H1 (cell line): ENCODE measurements around the gene SPEN. TPM values are rescaled to one million over a fixed set of nuclear protein-coding genes. Genes with fewer than 3 reads are reported as not detected.

ENCODE experiments used
- CTCF ChIA-PET: fragments of 300-600 bp; sonication (Branson Sonifier 250); formaldehyde crosslinking; loops from one replicate; lab custom pipeline; 2021; ENCODE audit not compliant: partially characterized antibody; lab: Charles Lee
- POLR2A ChIA-PET: fragments of 300-600 bp; sonication (Branson Sonifier 250); formaldehyde crosslinking; loops from one replicate; lab custom pipeline; 2021; ENCODE audit warnings: inconsistent platforms; ENCODE audit not compliant: partially characterized antibody; lab: Charles Lee
- DNase-seq, 2 experiments: peaks; one replicate each; pipeline versions ENCODE4 v3.0.0 to v3.0.0-alpha.2; 2010 to 2022; ENCODE audit warnings: low spot score in 2 of 2, low read depth in 1 of 2, mixed read lengths in 1 of 2
- FAIRE-seq: peaks from 2 replicates; lab custom pipeline; 2011; peaks lifted over from hg19 to GRCh38; lab: Jason Lieb, UNC
- H2AFZ ChIP-seq: 2 replicates; pipeline ENCODE4 v1.8.1; 2012; ENCODE audit warnings: low read length, inconsistent platforms
- H2AK5ac ChIP-seq: 2 replicates; pipeline ENCODE4 v1.6.1; 2013; ENCODE audit warnings: low read depth, low read length
- H2BK120ac ChIP-seq: replicated peaks from 2 replicates; pipeline ENCODE3; 2013; ENCODE audit warnings: low read depth, low read length, inconsistent platforms
- H2BK12ac ChIP-seq: 2 replicates; pipeline ENCODE4 v1.6.1; 2013; ENCODE audit warnings: low read depth, low read length
- H2BK15ac ChIP-seq: 2 replicates; pipeline ENCODE4 v1.6.1; 2013; ENCODE audit warnings: low read length
- H2BK20ac ChIP-seq: 2 replicates; pipeline ENCODE4 v1.6.1; 2013; ENCODE audit warnings: low read length
- H2BK5ac ChIP-seq: 2 replicates; pipeline ENCODE4 v1.6.1; 2013; ENCODE audit warnings: low read depth, low read length
- H3K14ac ChIP-seq: 2 replicates; pipeline ENCODE4 v1.6.1; 2013; ENCODE audit warnings: inconsistent platforms; ENCODE audit not compliant: insufficient read length
- H3K18ac ChIP-seq: 2 replicates; pipeline ENCODE4 v1.6.1; 2013; ENCODE audit warnings: low read length; ENCODE audit errors: extremely low read depth
- H3K23ac ChIP-seq: 2 replicates; pipeline ENCODE4 v1.6.1; 2013; ENCODE audit warnings: inconsistent platforms; ENCODE audit not compliant: insufficient read length
- H3K23me2 ChIP-seq: 2 replicates; pipeline ENCODE4 v1.6.1; 2013; ENCODE audit warnings: low read depth, low read length
- H3K27ac ChIP-seq: 2 replicates; pipeline ENCODE4 v1.6.1; 2011; ENCODE audit warnings: low read depth, low read length, inconsistent platforms
- H3K27me3 ChIP-seq, 4 experiments: replicated peaks in 1 of 4; 1 replicate in 1 of 4; 2 replicates in 3 of 4; pipeline versions ENCODE4 v1.6.1 to v1.8.1; 2011 to 2013; ENCODE audit warnings: low read length in 3 of 4, mild to moderate bottlenecking in 3 of 4, inconsistent platforms in 2 of 4, mixed read lengths in 2 of 4, moderate library complexity in 1 of 4; ENCODE audit not compliant: control insufficient read depth in 3 of 4, insufficient read depth in 3 of 4; ENCODE audit errors: extremely low read depth in 1 of 4
- H3K36me3 ChIP-seq, 4 experiments: 2 replicates each; pipeline versions ENCODE4 v1.6.1 to v1.8.1; 2011 to 2013; ENCODE audit warnings: mild to moderate bottlenecking in 4 of 4, low read length in 3 of 4, moderate library complexity in 2 of 4, control low read depth in 1 of 4, inconsistent platforms in 1 of 4; ENCODE audit not compliant: insufficient read depth in 4 of 4, control insufficient read depth in 2 of 4
- H3K4ac ChIP-seq: replicated peaks from 2 replicates; pipeline ENCODE3; 2013; ENCODE audit warnings: low read length, low read depth, mixed read lengths, inconsistent platforms; ENCODE audit not compliant: insufficient read length
- H3K4me1 ChIP-seq, 4 experiments: replicated peaks in 1 of 4; 1 replicate in 1 of 4; 2 replicates in 3 of 4; pipeline versions ENCODE4 v1.6.1 to v1.8.1; 2011 to 2013; ENCODE audit warnings: low read length in 3 of 4, inconsistent platforms in 2 of 4, mixed read lengths in 1 of 4; ENCODE audit not compliant: insufficient read depth in 4 of 4, control insufficient read depth in 3 of 4
- H3K4me2 ChIP-seq, 2 experiments: 2 replicates each; pipeline versions ENCODE4 v1.6.1 to v1.8.1; 2011 to 2013; ENCODE audit warnings: low read depth in 2 of 2, low read length in 2 of 2, control low read depth in 1 of 2, inconsistent platforms in 1 of 2, mild to moderate bottlenecking in 1 of 2; ENCODE audit not compliant: insufficient read depth in 1 of 2
- H3K4me3 ChIP-seq, 4 experiments: fragments of 200-600, 300-600 bp in 1 of 4; sonication (generic), shearing (Covaris generic), sonication (Bioruptor Twin) in 1 of 4; 2 replicates each; pipeline versions ENCODE4 v1.5.1 to v1.8.1; 2011 to 2016; ENCODE audit warnings: low read length in 4 of 4, low read depth in 3 of 4, control low read depth in 2 of 4, inconsistent platforms in 2 of 4, mild to moderate bottlenecking in 2 of 4, mixed read lengths in 1 of 4, moderate library complexity in 1 of 4; ENCODE audit not compliant: insufficient read depth in 2 of 4; ENCODE audit errors: extremely low read depth in 1 of 4
- H3K56ac ChIP-seq: replicated peaks from 2 replicates; pipeline ENCODE3; 2013; ENCODE audit warnings: low read depth, mild to moderate bottlenecking, mixed read lengths, low read length, inconsistent platforms; ENCODE audit not compliant: insufficient read length
- H3K79me1 ChIP-seq: 2 replicates; pipeline ENCODE4 v1.6.1; 2013; ENCODE audit warnings: low read depth, low read length, control low read depth
- H3K79me2 ChIP-seq, 2 experiments: 2 replicates each; pipeline versions ENCODE4 v1.6.1 to v1.8.1; 2012 to 2013; ENCODE audit warnings: low read length in 2 of 2, mild to moderate bottlenecking in 2 of 2, inconsistent platforms in 1 of 2; ENCODE audit not compliant: insufficient read depth in 2 of 2, control insufficient read depth in 1 of 2
- H3K9ac ChIP-seq, 4 experiments: replicated peaks in 1 of 4; 1 replicate in 1 of 4; 2 replicates in 3 of 4; pipeline versions ENCODE4 v1.6.1 to v1.8.1; 2011 to 2013; ENCODE audit warnings: low read depth in 3 of 4, low read length in 3 of 4, control low read depth in 2 of 4, mild to moderate bottlenecking in 2 of 4, moderate library complexity in 2 of 4, inconsistent platforms in 1 of 4; ENCODE audit errors: extremely low read depth in 1 of 4
- H3K9me3 ChIP-seq, 2 experiments: 2 replicates each; pipeline versions ENCODE4 v1.6.1 to v1.8.1; 2012 to 2013; ENCODE audit warnings: mild to moderate bottlenecking in 2 of 2, moderate library complexity in 2 of 2, control low read depth in 1 of 2, inconsistent platforms in 1 of 2, low read depth in 1 of 2, low read length in 1 of 2, mixed read lengths in 1 of 2; ENCODE audit not compliant: insufficient read depth in 2 of 2
- H4K20me1 ChIP-seq, 2 experiments: replicated peaks in 1 of 2; 2 replicates each; pipeline versions ENCODE3 to v1.8.1; 2011 to 2013; ENCODE audit warnings: inconsistent platforms in 2 of 2, low read length in 2 of 2, mild to moderate bottlenecking in 1 of 2; ENCODE audit not compliant: insufficient read depth in 2 of 2, control insufficient read depth in 1 of 2
- H4K5ac ChIP-seq: 2 replicates; pipeline ENCODE4 v1.6.1; 2013; ENCODE audit warnings: low read length, low read depth, mixed read lengths, inconsistent platforms; ENCODE audit not compliant: insufficient read length
- H4K8ac ChIP-seq: 2 replicates; pipeline ENCODE4 v1.8.0; 2013; ENCODE audit warnings: mild to moderate bottlenecking, moderate library complexity, low read length, inconsistent platforms; ENCODE audit not compliant: insufficient read depth; ENCODE audit errors: extremely low read depth
- H4K91ac ChIP-seq: replicated peaks from 2 replicates; pipeline ENCODE3; 2013; ENCODE audit warnings: low read length, mixed read lengths, inconsistent platforms; ENCODE audit not compliant: insufficient read length
- CBX5 ChIP-seq: fragments of 300-800, 300-1000 bp; sonication (generic); IDR thresholded peaks from 2 replicates; pipeline ENCODE4 v1.7.1; 2016; ENCODE audit warnings: antibody characterized with exemption, low read length, low read depth
- CHD1 ChIP-seq: IDR thresholded peaks from 2 replicates; pipeline ENCODE4 v1.6.1; 2012; ENCODE audit warnings: low read depth, low read length, improper control_type of control experiment
- NRF1 ChIP-seq: IDR thresholded peaks from 2 replicates; pipeline ENCODE4 v1.6.1; 2011; ENCODE audit warnings: mild to moderate bottlenecking, low read depth, low read length, improper control_type of control experiment
- PHF8 ChIP-seq: fragments of 200-600 bp; sonication (generic); conservative IDR thresholded peaks from 2 replicates; pipeline ENCODE4 v1.7.1; 2012; ENCODE audit warnings: low read depth, mild to moderate bottlenecking, inconsistent platforms, low read length, moderate library complexity
- POLR2AphosphoS5 ChIP-seq: IDR thresholded peaks from 2 replicates; pipeline ENCODE4 v1.6.1; 2011; ENCODE audit warnings: low read depth, low read length
- RAD21 ChIP-seq, 2 experiments: IDR thresholded peaks in 1 of 2; conservative IDR thresholded peaks in 1 of 2; 2 replicates each; pipeline ENCODE4 v1.6.1; 2011; ENCODE audit warnings: low read depth in 2 of 2, low read length in 2 of 2, improper control_type of control experiment in 1 of 2, inconsistent platforms in 1 of 2, mild to moderate bottlenecking in 1 of 2, moderate library complexity in 1 of 2
- RBBP5 ChIP-seq: IDR thresholded peaks from 2 replicates; pipeline ENCODE4 v1.7.1; 2012; ENCODE audit warnings: low read depth, mild to moderate bottlenecking, inconsistent platforms, low read length, moderate library complexity, borderline replicate concordance
- SP1 ChIP-seq: IDR thresholded peaks from 2 replicates; pipeline ENCODE4 v1.6.1; 2011; ENCODE audit warnings: low read depth, low read length
- SRF ChIP-seq: IDR thresholded peaks from 2 replicates; pipeline ENCODE4 v1.6.1; 2011; ENCODE audit warnings: mild to moderate bottlenecking, low read depth, low read length, moderate library complexity
- TAF7 ChIP-seq: optimal IDR thresholded peaks from 2 replicates; pipeline ENCODE3; 2011; ENCODE audit warnings: low read depth, mild to moderate bottlenecking, inconsistent platforms, low read length, moderate library complexity, borderline replicate concordance
- YY1 ChIP-seq: IDR thresholded peaks from 2 replicates; pipeline ENCODE4 v1.6.1; 2011; ENCODE audit warnings: low read depth, mild to moderate bottlenecking, low read length
- ZNF274 ChIP-seq: IDR thresholded peaks from 2 replicates; pipeline ENCODE4 v1.7.0; 2012; ENCODE audit warnings: low read length, borderline replicate concordance; ENCODE audit errors: extremely low read depth
- WGBS, 2 experiments: shearing (Covaris generic) in 1 of 2; methylation state at CpG; one replicate each; pipeline versions ENCODE4 v1.1.6 to v1.1.7; 2013 to 2015; ENCODE audit warnings: low lambda C conversion rate in 2 of 2, mixed read lengths in 2 of 2, inconsistent platforms in 1 of 2, low coverage in 1 of 2, missing lambda C conversion rate in 1 of 2; ENCODE audit not compliant: insufficient replicate concordance in 2 of 2, insufficient coverage in 1 of 2, insufficient read length in 1 of 2; ENCODE audit errors: extremely low coverage in 1 of 2, missing lambda C conversion rate in 1 of 2; 5-methylcytosine and 5-hydroxymethylcytosine counted together
- polyA plus RNA-seq, 7 experiments: library from polyadenylated mRNA; depleted of rRNA in 3 of 7; stranded (reverse) in 5 of 7; unstranded in 2 of 7; fragments of >200 nt in 5 of 7; fragments of 200-250 nt in 2 of 7; gene quantifications; 1 replicate in 5 of 7; 2 replicates in 1 of 7; 4 replicates in 1 of 7; pipeline versions ENCODE4 v1.2.1 to v1.2.3, GENCODE V29; 2011 to 2013; ENCODE audit warnings: missing spikeins in 2 of 7, mixed read lengths in 2 of 7
- total RNA-seq: library from RNA; stranded (reverse); fragmentation: NEBNext Ultra II Directional; extraction: Animal tissue kit (Norgen Biotek cat#: 25700); gene quantifications from 2 replicates; pipeline ENCODE4 v1.2.1, GENCODE V29; 2021

The SPEN gene
- total and polyA plus RNA-seq, 2 of the 8 experiments (the other 6 are each of a cell fraction or from before 2014, with no cell fraction given) = 12.5 to 52.1 TPM

DNA sequence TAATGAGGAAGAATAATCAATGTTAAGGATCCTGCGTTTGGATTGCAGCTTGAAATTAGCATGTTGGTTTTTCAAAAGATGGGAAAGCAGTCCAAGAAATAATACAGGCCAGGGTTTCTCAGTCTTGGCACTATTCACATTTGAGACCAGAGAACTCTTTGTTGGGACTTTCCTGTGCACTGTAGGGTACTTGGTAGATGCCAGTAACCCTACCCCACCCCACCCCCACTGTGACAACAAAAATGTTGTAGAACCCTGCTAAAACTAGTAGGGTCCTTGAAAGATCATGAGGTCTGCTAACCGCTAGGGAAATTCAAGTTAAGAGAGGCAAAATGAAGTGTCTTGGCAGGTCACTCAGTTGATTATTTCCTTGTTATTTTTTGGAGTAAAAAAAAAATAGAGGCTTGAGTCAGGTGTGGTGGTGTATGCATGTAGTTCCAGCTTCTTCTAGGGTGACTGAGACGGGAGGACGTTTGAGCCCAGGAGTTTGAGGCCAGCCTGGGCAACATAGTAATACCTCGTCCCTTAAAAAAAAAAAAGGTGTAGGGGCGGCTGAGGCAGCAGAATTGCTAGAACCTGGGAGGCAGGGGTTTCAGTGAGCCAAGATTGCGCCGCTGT lies 53.3 kb downstream of the SPEN start:
- DNase-seq = no peak
- H2BK120ac ChIP-seq = no peak overlapping the region
- no peaks in the 10 kb centered on the region for H3K23me2 ChIP-seq
- H3K79me2 ChIP-seq = peaks cover 0 to 88% of the 10 kb centered on the region in 2 experiments; a peak in 2 of 4 replicates
- H3K14ac ChIP-seq = no peak overlapping the region
- POLR2A ChIA-PET = interaction anchor here (0.6 to 1.3 kb wide), 2 partner anchors 54 to 135 kb away, joined by 3 to 4 read pairs; partner anchors contain the start of gene SPEN
- H3K27ac ChIP-seq = no peak overlapping the region; the same call in 1 of the 2 replicates
- no peak overlapping the region for H4K91ac ChIP-seq
- no peak overlapping the region for H3K4ac ChIP-seq
- FAIRE-seq = no peak
- H3K27me3 ChIP-seq = no peaks in the 10 kb centered on the region
- H3K9ac ChIP-seq = peak overlapping the region in 1 of 4 experiments; percentile 27; a peak in 1 of 7 replicates
- peak overlapping the region; percentile 31; the same call in 1 of the 2 replicates for H4K8ac ChIP-seq
- no peak overlapping the region for H3K23ac ChIP-seq
- WGBS, 2 experiments = 82% methylated on average over 8 of the region's 8 CpGs; no CpG with 5 or more reads in 1 of the 2 experiments
- H4K5ac ChIP-seq = no peak overlapping the region
- no peak overlapping the region for H3K18ac ChIP-seq
- peaks cover 3% of the 10 kb centered on the region; the same call in 1 of the 2 replicates for H3K79me1 ChIP-seq
- H3K9me3 ChIP-seq = no peaks in the 10 kb centered on the region
- H2AFZ ChIP-seq = no peak overlapping the region
- H3K4me1 ChIP-seq = peaks cover 0 to 6% (median 0%) of the 10 kb centered on the region in 4 experiments; a peak in 2 of 7 replicates
- H3K36me3 ChIP-seq = 0 out of 8 replicates have a peak, but pooled peaks cover 0 to 3% (median 0%) of the 10 kb centered on the region in 4 experiments
- no peak overlapping the region for H2BK20ac ChIP-seq
- CTCF ChIA-PET = interaction anchor here (0.6 to 0.7 kb wide), 2 partner anchors 147 to 1745 kb away, joined by 3 to 4 read pairs; no protein-coding TSS in a partner anchor
- no peak overlapping the region for H3K56ac ChIP-seq
- peaks cover 4 to 5% of the 10 kb centered on the region in 2 experiments for H4K20me1 ChIP-seq
- H2BK12ac ChIP-seq = no peak overlapping the region
- no peak overlapping the region for H2BK5ac ChIP-seq
- H3K4me2 ChIP-seq = no peak overlapping the region
- H3K4me3 ChIP-seq = no peak overlapping the region
- no peak overlapping the region for H2BK15ac ChIP-seq
- H2AK5ac ChIP-seq = no peak overlapping the region; the same call in 1 of the 2 replicates
- TF ChIP-seq RBBP5 (no peak), CHD1 (no peak), PHF8 (no peak), ZNF274 (no peak), TAF7 (no peak), RAD21 (IDR thresholded peaks at IDR 0.05 in 1 of 2, conservative IDR thresholded peaks at IDR 0.05 in 1 of 2; ENCODE audit: low read depth in 2 of 2, low read length in 2 of 2) (no peak), SRF (no peak), POLR2AphosphoS5 (no peak), YY1 (no peak), NRF1 (no peak), CBX5 (no peak), SP1 (no peak)
